AG04450 (cell line): ENCODE data around the gene CST9L. TPM values are rescaled to one million over a fixed set of nuclear protein-coding genes. Genes with fewer than 3 reads are reported as not detected.

ENCODE experiments used
- CTCF ChIA-PET: fragments of 300-600, 350-600 bp; formaldehyde crosslinking; extraction: SDS; loops from one replicate; lab custom pipeline; 2022; ENCODE audit warnings: antibody characterized with exemption, inconsistent platforms; lab: Charles Lee
- POLR2A ChIA-PET: fragments of 350-600 bp; formaldehyde crosslinking; extraction: SDS; loops from one replicate; lab custom pipeline; 2021; ENCODE audit warnings: antibody characterized with exemption, inconsistent platforms; lab: Yijun Ruan, JAX
- DNase-seq: peaks from one replicate; pipeline ENCODE4 v3.0.0-alpha.2; 2011; ENCODE audit warnings: low read depth, low spot score
- H3K27ac ChIP-seq: one replicate; pipeline ENCODE4 v1.5.1; 2012; ENCODE audit warnings: low read depth, low read length, control low read depth
- H3K27me3 ChIP-seq: one replicate; pipeline ENCODE4 v1.6.0; 2012; ENCODE audit warnings: low read length; ENCODE audit not compliant: control insufficient read depth, insufficient read depth
- H3K4me3 ChIP-seq: 2 replicates; pipeline ENCODE4 v1.5.1; 2011; ENCODE audit warnings: mild to moderate bottlenecking, low read depth, low read length, control low read depth
- H3K9me3 ChIP-seq: 2 replicates; pipeline ENCODE4 v1.5.1; 2012; ENCODE audit warnings: low read length; ENCODE audit not compliant: control insufficient read depth, insufficient read depth
- polyA plus RNA-seq: library from polyadenylated mRNA; depleted of rRNA; stranded (reverse); fragments of >200 nt; gene quantifications from 2 replicates; pipeline ENCODE4 v1.2.3, GENCODE V29; 2011
- TF ChIP-seq, protein P1 (sequence below): IDR thresholded peaks from 2 replicates; pipeline ENCODE4 v1.5.1; 2011; ENCODE audit warnings: low read depth, low read length, control low read depth, inconsistent platforms

The CST9L gene
- polyA plus RNA-seq, 1 experiment = not detected

GRCh38 chr20:23524146-23524545, 44.1 kb downstream of the CST9L start:
- Histone ChIP-seq H3K27ac (no peak overlapping the region), H3K9me3 (no peaks in the 10 kb centered on the region), H3K4me3 (no peak overlapping the region), H3K27me3 (peaks cover 2% of the 10 kb centered on the region)
- ChIA-PET CTCF (no interaction called here), POLR2A (no interaction called here)
- TF ChIP-seq, protein P1, sequence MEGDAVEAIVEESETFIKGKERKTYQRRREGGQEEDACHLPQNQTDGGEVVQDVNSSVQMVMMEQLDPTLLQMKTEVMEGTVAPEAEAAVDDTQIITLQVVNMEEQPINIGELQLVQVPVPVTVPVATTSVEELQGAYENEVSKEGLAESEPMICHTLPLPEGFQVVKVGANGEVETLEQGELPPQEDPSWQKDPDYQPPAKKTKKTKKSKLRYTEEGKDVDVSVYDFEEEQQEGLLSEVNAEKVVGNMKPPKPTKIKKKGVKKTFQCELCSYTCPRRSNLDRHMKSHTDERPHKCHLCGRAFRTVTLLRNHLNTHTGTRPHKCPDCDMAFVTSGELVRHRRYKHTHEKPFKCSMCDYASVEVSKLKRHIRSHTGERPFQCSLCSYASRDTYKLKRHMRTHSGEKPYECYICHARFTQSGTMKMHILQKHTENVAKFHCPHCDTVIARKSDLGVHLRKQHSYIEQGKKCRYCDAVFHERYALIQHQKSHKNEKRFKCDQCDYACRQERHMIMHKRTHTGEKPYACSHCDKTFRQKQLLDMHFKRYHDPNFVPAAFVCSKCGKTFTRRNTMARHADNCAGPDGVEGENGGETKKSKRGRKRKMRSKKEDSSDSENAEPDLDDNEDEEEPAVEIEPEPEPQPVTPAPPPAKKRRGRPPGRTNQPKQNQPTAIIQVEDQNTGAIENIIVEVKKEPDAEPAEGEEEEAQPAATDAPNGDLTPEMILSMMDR = no peak
- DNase-seq = no peak

- Histone ChIP-seq H3K27ac (no peak overlapping the region), H3K4me3 (no peak overlapping the region), H3K27me3 (peaks cover 2% of the 10 kb centered on the region), H3K9me3 (no peaks in the 10 kb centered on the region)
- DNase-seq = no peak
- ChIA-PET CTCF (no interaction called here), POLR2A (no interaction called here)
- TF ChIP-seq, protein P1 = no peak
Measured at GRCh38 chr20:23520185-23520584, 48.1 kb downstream of the CST9L start.

DNA sequence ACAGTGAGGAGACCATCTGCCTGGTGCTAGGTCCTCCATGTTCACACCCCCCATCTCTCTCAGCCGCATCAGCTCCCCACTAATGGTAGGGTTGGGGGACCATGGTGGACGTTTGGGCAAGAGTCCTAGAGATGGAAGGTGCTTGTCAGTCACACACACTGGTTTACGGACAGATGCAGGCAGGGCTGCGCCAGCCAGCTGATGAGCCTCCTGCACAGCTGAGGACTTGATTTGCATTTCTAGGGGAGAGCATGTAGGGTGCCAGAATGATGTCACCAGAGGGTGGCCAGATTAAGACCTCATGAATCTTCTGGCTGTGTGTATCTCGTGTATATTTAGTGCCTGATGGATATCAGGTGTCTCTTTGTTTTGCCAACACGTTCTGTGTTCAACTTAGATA, 48.7 kb downstream of the CST9L start:
- no peak for DNase-seq

DNA sequence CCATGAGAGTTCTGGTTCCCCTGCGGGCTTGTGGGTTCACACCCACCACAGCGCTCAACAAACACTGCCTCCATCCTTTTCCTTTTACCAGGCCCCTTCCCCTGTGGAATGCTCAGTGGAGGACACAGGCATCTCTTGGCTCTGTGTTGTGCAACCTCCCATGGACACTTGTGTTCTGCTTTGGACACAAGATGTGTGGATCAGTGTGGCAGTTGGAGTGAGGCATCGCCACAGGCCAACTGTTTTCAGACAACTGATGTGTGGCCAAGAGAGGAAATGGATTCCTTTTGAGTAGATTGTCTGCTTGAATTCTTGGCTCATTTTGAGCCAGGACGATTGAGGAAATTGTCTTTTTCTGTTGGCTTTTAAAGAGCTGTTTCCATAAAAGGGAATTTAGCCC, 50.6 kb downstream of the CST9L start:
- no peak for DNase-seq
- Histone ChIP-seq H3K9me3 (no peaks in the 10 kb centered on the region), H3K27me3 (peaks cover 2% of the 10 kb centered on the region), H3K4me3 (no peak overlapping the region), H3K27ac (no peak overlapping the region)
- ChIA-PET CTCF (no interaction called here), POLR2A (no interaction called here)
- TF ChIP-seq, protein P1 = no peak

More for the DNA sequence above, 48.7 kb downstream of the CST9L start:
- H3K27ac ChIP-seq = no peak overlapping the region
- H3K27me3 ChIP-seq = peaks cover 2% of the 10 kb centered on the region
- ChIA-PET CTCF (no interaction called here), POLR2A (no interaction called here)
- TF ChIP-seq, protein P1 = no peak
- H3K4me3 ChIP-seq = no peak overlapping the region
- no peaks in the 10 kb centered on the region for H3K9me3 ChIP-seq

DNA sequence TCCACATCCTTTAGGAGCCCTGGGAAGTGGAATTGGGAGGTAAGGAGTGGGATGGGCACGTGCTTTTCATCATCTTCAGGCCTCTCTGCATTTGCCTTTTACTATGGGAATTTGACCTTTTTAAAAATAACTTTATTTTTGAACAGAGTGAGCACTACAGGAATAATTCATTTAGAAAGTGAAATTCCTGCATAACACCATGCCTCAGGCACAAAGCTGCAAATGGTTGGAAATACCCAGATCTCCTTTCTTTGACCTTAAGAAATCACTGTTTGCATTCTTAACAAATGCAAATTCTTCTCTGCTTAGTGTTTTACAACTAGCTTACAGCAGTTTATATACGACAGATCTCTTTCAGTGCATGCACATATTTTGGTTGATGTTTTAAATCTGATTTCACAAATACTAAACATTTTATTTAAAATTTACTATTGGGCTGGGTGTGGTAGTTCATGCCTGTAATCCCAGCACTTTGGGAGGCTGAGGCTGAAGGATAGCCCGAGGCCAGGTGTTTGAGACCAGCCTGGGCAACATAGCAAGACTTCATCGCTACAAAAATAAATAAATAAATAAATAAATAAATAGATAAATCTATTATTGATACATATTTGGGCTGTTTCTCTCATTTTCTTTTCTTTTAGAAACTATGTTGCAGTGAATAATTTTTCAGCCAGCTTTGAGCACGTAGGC, 52.9 kb downstream of the CST9L start:
- DNase-seq = no peak
- CTCF ChIA-PET = no interaction called here

More for the DNA sequence above, 52.9 kb downstream of the CST9L start:
- no peaks in the 10 kb centered on the region for H3K9me3 ChIP-seq
- TF ChIP-seq, protein P1 = no peak
- POLR2A ChIA-PET = no interaction called here
- no peak overlapping the region for H3K27ac ChIP-seq
- no peak overlapping the region for H3K4me3 ChIP-seq
- no peaks in the 10 kb centered on the region for H3K27me3 ChIP-seq
